GM23338 (cell line): Measurements from ENCODE around the gene BICC1. TPM values are rescaled to one million over a fixed set of nuclear protein-coding genes. Genes with fewer than 3 reads are reported as not detected.

ENCODE experiments used
- ATAC-seq: fragments of 200-7000 bp; cut with Tn5 transposase; 3 replicates; pipeline ENCODE4 v1.9.1; 2020
- DNase-seq: peaks from one replicate; pipeline ENCODE4 v3.0.0-alpha.2; 2015; ENCODE audit warnings: low spot score
- H2AFZ ChIP-seq: fragments of 200-600 bp; sonication (generic); 2 replicates; pipeline ENCODE4 v1.8.0; 2016; ENCODE audit warnings: antibody characterized with exemption, mild to moderate bottlenecking, moderate library complexity
- H3F3A ChIP-seq: fragments of 200-600 bp; sonication (generic); replicated peaks from 2 replicates; pipeline ENCODE4 v1.8.0; 2017; ENCODE audit warnings: antibody characterized with exemption, mixed run types, low read depth
- H3K27ac ChIP-seq: fragments of 200-600 bp; sonication (generic); 2 replicates; pipeline ENCODE4 v1.6.1; 2016; ENCODE audit warnings: low read depth
- H3K27me3 ChIP-seq: fragments of 200-600 bp; sonication (generic); 2 replicates; pipeline ENCODE4 v1.8.0; 2016; ENCODE audit warnings: mild to moderate bottlenecking, mixed run types, moderate library complexity; ENCODE audit not compliant: insufficient read depth
- H3K36me3 ChIP-seq: fragments of 200-600 bp; sonication (generic); 2 replicates; pipeline ENCODE4 v1.8.0; 2016; ENCODE audit warnings: mild to moderate bottlenecking; ENCODE audit not compliant: insufficient read depth
- H3K4me1 ChIP-seq: fragments of 200-600 bp; sonication (generic); 2 replicates; pipeline ENCODE4 v1.8.0; 2016; ENCODE audit warnings: mild to moderate bottlenecking, moderate library complexity; ENCODE audit not compliant: insufficient read depth
- H3K4me2 ChIP-seq: fragments of 200-600 bp; sonication (generic); 2 replicates; pipeline ENCODE4 v1.7.1; 2017; ENCODE audit warnings: mixed run types
- H3K4me3 ChIP-seq: fragments of 200-600 bp; sonication (generic); 2 replicates; pipeline ENCODE4 v1.6.1; 2016; ENCODE audit warnings: mixed run types
- H3K79me2 ChIP-seq: fragments of 200-600 bp; sonication (generic); replicated peaks from 2 replicates; pipeline ENCODE4 v1.8.0; 2017; ENCODE audit warnings: mild to moderate bottlenecking; ENCODE audit not compliant: insufficient read depth
- H3K9me2 ChIP-seq: fragments of 200-600 bp; sonication (generic); 2 replicates; pipeline ENCODE4 v1.8.0; 2017; ENCODE audit not compliant: insufficient read depth
- H4K20me1 ChIP-seq: fragments of 200-600 bp; sonication (generic); replicated peaks from 2 replicates; pipeline ENCODE4 v1.8.0; 2017; ENCODE audit warnings: mild to moderate bottlenecking; ENCODE audit not compliant: insufficient read depth
- H3K27ac Mint-ChIP-seq: 2 replicates; pipeline ENCODE4 v1.8.0; 2020; ENCODE audit warnings: inconsistent platforms, mild to moderate bottlenecking, moderate library complexity, mixed read lengths
- H3K27me3 Mint-ChIP-seq: 3 replicates; pipeline ENCODE4 v1.8.0; 2022; ENCODE audit warnings: low read depth, mild to moderate bottlenecking, moderate library complexity, mixed read lengths, inconsistent platforms; ENCODE audit not compliant: insufficient read depth, poor library complexity
- H3K36me3 Mint-ChIP-seq: 3 replicates; pipeline ENCODE4 v1.8.0; 2021; ENCODE audit warnings: low read depth, mild to moderate bottlenecking, inconsistent platforms, moderate library complexity, mixed read lengths
- H3K4me1 Mint-ChIP-seq: 3 replicates; pipeline ENCODE4 v1.8.0; 2020; ENCODE audit warnings: mild to moderate bottlenecking, inconsistent platforms, mixed read lengths
- H3K4me3 Mint-ChIP-seq: 3 replicates; pipeline ENCODE4 v1.8.0; 2021; ENCODE audit warnings: moderate library complexity, mild to moderate bottlenecking, inconsistent platforms, mixed read lengths
- H3K9me3 Mint-ChIP-seq: 3 replicates; pipeline ENCODE4 v1.8.0; 2020; ENCODE audit warnings: moderate library complexity, mild to moderate bottlenecking, inconsistent platforms, mixed read lengths
- ETS1 ChIP-seq: IDR thresholded peaks from 2 replicates; pipeline ENCODE4 v1.6.1; 2016; ENCODE audit warnings: antibody characterized with exemption
- EZH2 ChIP-seq: fragments of 200-600 bp; sonication (generic); IDR thresholded peaks from one replicate; pipeline ENCODE4 v1.8.0; 2017; ENCODE audit warnings: antibody characterized with exemption, mild to moderate bottlenecking, low read depth; ENCODE audit not compliant: unreplicated experiment
- EZH2phosphoT487 ChIP-seq: fragments of 200-600 bp; sonication (generic); IDR thresholded peaks from one replicate; pipeline ENCODE4 v1.8.1; 2018; ENCODE audit warnings: antibody characterized with exemption; ENCODE audit not compliant: unreplicated experiment
- ZNF331 ChIP-seq: fragments of 250-450 bp; sonication (Bioruptor Pico); IDR thresholded peaks from 2 replicates; pipeline ENCODE4 v1.5.0; 2020; ENCODE audit warnings: low read depth, mild to moderate bottlenecking, moderate library complexity
- polyA plus RNA-seq: library from polyadenylated mRNA; unstranded; fragments of >200 nt; fragmentation: Nextera tagmentation; extraction: Ambion mirVana; gene quantifications from 2 replicates; pipeline ENCODE4 v1.2.1, GENCODE V29; 2016
- total RNA-seq: library from RNA; depleted of rRNA; stranded (reverse); fragments of >200 nt; shearing (Covaris generic); gene quantifications from 2 replicates; pipeline ENCODE4 v1.2.3, GENCODE V29; 2014
- TF ChIP-seq, protein P1 (sequence below): fragments of 250-450 bp; sonication (Bioruptor Pico); IDR thresholded peaks from 2 replicates; pipeline ENCODE4 v1.5.0; 2020; ENCODE audit warnings: mild to moderate bottlenecking, moderate library complexity
- TF ChIP-seq, protein P2 (sequence below), 2 experiments: fragments of 200-600 bp in 1 of 2; sonication (generic) in 1 of 2; conservative IDR thresholded peaks; 2 replicates each; pipeline versions ENCODE4 v1.5.1 to v1.6.1; 2016 to 2017; ENCODE audit warnings: antibody characterized with exemption in 2 of 2, low read depth in 2 of 2, mild to moderate bottlenecking in 2 of 2, moderate library complexity in 1 of 2

The BICC1 gene
- total and polyA plus RNA-seq, 2 experiments from 2014 or later: 1.3 to 2.2 TPM

GRCh38 chr10:58480321-58480720 lies 32.4 kb upstream of the BICC1 start:
- Histone ChIP-seq H4K20me1 (no peaks in the 10 kb centered on the region), H3K79me2 (no peaks in the 10 kb centered on the region), H3K4me3 (no peak overlapping the region), H3F3A (no peaks in the 10 kb centered on the region), H3K36me3 (no peaks in the 10 kb centered on the region), H3K4me1 (peaks cover 24% of the 10 kb centered on the region), H3K27ac (no peak overlapping the region), H2AFZ (no peak overlapping the region), H3K4me2 (no peak overlapping the region), H3K27me3 (no peaks in the 10 kb centered on the region), H3K9me2 (no peaks in the 10 kb centered on the region)
- peaks cover 28% of the 10 kb centered on the region for H3K4me1 Mint-ChIP-seq
- H3K4me3 Mint-ChIP-seq: no peak overlapping the region
- H3K36me3 Mint-ChIP-seq: no peaks in the 10 kb centered on the region
- ATAC-seq (no peak), DNase-seq (no peak)
- no peak overlapping the region for H3K27ac Mint-ChIP-seq
- no peak for TF ChIP-seq ZNF331 (CRISPR knock-in tag)
- TF ChIP-seq EZH2: no peak
- TF ChIP-seq, protein P1, sequence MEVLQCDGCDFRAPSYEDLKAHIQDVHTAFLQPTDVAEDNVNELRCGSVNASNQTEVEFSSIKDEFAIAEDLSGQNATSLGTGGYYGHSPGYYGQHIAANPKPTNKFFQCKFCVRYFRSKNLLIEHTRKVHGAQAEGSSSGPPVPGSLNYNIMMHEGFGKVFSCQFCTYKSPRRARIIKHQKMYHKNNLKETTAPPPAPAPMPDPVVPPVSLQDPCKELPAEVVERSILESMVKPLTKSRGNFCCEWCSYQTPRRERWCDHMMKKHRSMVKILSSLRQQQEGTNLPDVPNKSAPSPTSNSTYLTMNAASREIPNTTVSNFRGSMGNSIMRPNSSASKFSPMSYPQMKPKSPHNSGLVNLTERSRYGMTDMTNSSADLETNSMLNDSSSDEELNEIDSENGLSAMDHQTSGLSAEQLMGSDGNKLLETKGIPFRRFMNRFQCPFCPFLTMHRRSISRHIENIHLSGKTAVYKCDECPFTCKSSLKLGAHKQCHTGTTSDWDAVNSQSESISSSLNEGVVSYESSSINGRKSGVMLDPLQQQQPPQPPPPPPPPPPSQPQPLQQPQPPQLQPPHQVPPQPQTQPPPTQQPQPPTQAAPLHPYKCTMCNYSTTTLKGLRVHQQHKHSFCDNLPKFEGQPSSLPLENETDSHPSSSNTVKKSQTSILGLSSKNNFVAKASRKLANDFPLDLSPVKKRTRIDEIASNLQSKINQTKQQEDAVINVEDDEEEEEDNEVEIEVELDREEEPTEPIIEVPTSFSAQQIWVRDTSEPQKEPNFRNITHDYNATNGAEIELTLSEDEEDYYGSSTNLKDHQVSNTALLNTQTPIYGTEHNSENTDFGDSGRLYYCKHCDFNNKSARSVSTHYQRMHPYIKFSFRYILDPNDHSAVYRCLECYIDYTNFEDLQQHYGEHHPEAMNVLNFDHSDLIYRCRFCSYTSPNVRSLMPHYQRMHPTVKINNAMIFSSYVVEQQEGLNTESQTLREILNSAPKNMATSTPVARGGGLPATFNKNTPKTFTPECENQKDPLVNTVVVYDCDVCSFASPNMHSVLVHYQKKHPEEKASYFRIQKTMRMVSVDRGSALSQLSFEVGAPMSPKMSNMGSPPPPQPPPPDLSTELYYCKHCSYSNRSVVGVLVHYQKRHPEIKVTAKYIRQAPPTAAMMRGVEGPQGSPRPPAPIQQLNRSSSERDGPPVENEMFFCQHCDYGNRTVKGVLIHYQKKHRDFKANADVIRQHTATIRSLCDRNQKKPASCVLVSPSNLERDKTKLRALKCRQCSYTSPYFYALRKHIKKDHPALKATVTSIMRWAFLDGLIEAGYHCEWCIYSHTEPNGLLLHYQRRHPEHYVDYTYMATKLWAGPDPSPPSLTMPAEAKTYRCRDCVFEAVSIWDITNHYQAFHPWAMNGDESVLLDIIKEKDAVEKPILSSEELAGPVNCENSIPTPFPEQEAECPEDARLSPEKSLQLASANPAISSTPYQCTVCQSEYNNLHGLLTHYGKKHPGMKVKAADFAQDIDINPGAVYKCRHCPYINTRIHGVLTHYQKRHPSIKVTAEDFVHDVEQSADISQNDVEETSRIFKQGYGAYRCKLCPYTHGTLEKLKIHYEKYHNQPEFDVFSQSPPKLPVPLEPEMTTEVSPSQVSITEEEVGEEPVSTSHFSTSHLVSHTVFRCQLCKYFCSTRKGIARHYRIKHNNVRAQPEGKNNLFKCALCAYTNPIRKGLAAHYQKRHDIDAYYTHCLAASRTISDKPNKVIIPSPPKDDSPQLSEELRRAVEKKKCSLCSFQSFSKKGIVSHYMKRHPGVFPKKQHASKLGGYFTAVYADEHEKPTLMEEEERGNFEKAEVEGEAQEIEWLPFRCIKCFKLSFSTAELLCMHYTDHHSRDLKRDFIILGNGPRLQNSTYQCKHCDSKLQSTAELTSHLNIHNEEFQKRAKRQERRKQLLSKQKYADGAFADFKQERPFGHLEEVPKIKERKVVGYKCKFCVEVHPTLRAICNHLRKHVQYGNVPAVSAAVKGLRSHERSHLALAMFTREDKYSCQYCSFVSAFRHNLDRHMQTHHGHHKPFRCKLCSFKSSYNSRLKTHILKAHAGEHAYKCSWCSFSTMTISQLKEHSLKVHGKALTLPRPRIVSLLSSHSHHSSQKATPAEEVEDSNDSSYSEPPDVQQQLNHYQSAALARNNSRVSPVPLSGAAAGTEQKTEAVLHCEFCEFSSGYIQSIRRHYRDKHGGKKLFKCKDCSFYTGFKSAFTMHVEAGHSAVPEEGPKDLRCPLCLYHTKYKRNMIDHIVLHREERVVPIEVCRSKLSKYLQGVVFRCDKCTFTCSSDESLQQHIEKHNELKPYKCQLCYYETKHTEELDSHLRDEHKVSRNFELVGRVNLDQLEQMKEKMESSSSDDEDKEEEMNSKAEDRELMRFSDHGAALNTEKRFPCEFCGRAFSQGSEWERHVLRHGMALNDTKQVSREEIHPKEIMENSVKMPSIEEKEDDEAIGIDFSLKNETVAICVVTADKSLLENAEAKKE: no peak
- TF ChIP-seq, protein P2, sequence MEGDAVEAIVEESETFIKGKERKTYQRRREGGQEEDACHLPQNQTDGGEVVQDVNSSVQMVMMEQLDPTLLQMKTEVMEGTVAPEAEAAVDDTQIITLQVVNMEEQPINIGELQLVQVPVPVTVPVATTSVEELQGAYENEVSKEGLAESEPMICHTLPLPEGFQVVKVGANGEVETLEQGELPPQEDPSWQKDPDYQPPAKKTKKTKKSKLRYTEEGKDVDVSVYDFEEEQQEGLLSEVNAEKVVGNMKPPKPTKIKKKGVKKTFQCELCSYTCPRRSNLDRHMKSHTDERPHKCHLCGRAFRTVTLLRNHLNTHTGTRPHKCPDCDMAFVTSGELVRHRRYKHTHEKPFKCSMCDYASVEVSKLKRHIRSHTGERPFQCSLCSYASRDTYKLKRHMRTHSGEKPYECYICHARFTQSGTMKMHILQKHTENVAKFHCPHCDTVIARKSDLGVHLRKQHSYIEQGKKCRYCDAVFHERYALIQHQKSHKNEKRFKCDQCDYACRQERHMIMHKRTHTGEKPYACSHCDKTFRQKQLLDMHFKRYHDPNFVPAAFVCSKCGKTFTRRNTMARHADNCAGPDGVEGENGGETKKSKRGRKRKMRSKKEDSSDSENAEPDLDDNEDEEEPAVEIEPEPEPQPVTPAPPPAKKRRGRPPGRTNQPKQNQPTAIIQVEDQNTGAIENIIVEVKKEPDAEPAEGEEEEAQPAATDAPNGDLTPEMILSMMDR (conservative IDR thresholded peaks at IDR 0.05; ENCODE audit: low read depth in 2 of 2): no peak
- no peak for TF ChIP-seq EZH2phosphoT487
- no peak for TF ChIP-seq ETS1
- no peaks in the 10 kb centered on the region for H3K9me3 Mint-ChIP-seq
- peaks cover 3% of the 10 kb centered on the region for H3K27me3 Mint-ChIP-seq
